Right atrium auricular region (tissue), 2 donors: Measurements from ENCODE around the gene TPPP2. TPM values are rescaled to one million over a fixed set of nuclear protein-coding genes. Genes with fewer than 3 reads are reported as not detected.

Experiments
- DNase-seq: peaks from one replicate; pipeline ENCODE4 v3.0.0-alpha.2; 2019; ENCODE audit warnings: low spot score
- H3K27ac ChIP-seq, 2 donors: fragments of 200-600 bp; sonication (generic); 1 replicate in 1 of 2; 2 replicates in 1 of 2; pipeline ENCODE4 v1.5.1; 2016 to 2019
- H3K27me3 ChIP-seq, 2 donors: fragments of 200-600 bp; sonication (generic); one replicate each; pipeline versions ENCODE4 v1.5.1 to v1.6.0; 2017 to 2019
- H3K36me3 ChIP-seq: fragments of 200-600 bp; sonication (generic); one replicate; pipeline ENCODE4 v1.5.1; 2016
- H3K4me1 ChIP-seq, 2 donors: fragments of 200-600 bp; sonication (generic); one replicate each; pipeline versions ENCODE4 v1.5.1 to v1.6.0; 2017 to 2019
- H3K4me3 ChIP-seq, 2 donors: fragments of 200-600 bp; sonication (generic); 1 replicate in 1 of 2; 2 replicates in 1 of 2; pipeline ENCODE4 v1.5.1; 2017 to 2019; ENCODE audit warnings: mild to moderate bottlenecking in 1 of 2, moderate library complexity in 1 of 2
- H3K9me3 ChIP-seq, 2 donors: fragments of 200-600 bp; sonication (generic); one replicate each; pipeline ENCODE4 v1.5.1; 2019
- total RNA-seq, 2 donors: library from RNA; depleted of rRNA; stranded (reverse); fragments of >200 nt; gene quantifications; one replicate each; pipeline ENCODE4 v1.1.0, GENCODE V29; 2016
- TF ChIP-seq, protein P1 (sequence below), 2 donors: fragments of 200-600 bp; sonication (generic); IDR thresholded peaks; one replicate each; pipeline ENCODE4 v1.5.1; 2019; ENCODE audit warnings: antibody characterized with exemption in 2 of 2

TPPP2 gene
- total RNA-seq, 2 donors from 2014 or later: 0.86 TPM; not detected in 1

DNA sequence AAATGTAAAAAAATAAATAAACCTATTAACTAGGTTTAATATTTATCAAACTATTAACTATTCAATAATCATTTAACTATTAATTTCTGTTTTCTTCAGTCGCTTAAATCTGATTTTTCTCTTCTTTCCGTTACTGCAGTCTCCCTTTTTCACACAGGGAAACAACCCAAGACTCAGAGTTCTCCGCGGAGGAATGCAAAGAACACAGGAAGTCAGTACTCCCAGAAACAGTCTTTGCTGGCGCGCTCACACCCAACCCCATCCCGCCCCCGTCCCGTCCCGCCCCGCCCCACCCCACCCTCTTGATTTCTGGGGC is 40.6 kb upstream of the TPPP2 start:
- H3K27ac ChIP-seq: peak overlapping the region; percentile 79 to 87
- H3K9me3 ChIP-seq: no peaks in the 10 kb centered on the region
- H3K36me3 ChIP-seq: peaks cover 27% of the 10 kb centered on the region
- no peaks in the 10 kb centered on the region for H3K27me3 ChIP-seq
- TF ChIP-seq, protein P1, sequence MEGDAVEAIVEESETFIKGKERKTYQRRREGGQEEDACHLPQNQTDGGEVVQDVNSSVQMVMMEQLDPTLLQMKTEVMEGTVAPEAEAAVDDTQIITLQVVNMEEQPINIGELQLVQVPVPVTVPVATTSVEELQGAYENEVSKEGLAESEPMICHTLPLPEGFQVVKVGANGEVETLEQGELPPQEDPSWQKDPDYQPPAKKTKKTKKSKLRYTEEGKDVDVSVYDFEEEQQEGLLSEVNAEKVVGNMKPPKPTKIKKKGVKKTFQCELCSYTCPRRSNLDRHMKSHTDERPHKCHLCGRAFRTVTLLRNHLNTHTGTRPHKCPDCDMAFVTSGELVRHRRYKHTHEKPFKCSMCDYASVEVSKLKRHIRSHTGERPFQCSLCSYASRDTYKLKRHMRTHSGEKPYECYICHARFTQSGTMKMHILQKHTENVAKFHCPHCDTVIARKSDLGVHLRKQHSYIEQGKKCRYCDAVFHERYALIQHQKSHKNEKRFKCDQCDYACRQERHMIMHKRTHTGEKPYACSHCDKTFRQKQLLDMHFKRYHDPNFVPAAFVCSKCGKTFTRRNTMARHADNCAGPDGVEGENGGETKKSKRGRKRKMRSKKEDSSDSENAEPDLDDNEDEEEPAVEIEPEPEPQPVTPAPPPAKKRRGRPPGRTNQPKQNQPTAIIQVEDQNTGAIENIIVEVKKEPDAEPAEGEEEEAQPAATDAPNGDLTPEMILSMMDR (IDR thresholded peaks at IDR 0.05): no peak
- H3K4me3 ChIP-seq: peak overlapping the region; percentile 74 to 98
- peaks cover 0 to 25% of the 10 kb centered on the region in 2 donors for H3K4me1 ChIP-seq
- DNase-seq: no peak

DNA sequence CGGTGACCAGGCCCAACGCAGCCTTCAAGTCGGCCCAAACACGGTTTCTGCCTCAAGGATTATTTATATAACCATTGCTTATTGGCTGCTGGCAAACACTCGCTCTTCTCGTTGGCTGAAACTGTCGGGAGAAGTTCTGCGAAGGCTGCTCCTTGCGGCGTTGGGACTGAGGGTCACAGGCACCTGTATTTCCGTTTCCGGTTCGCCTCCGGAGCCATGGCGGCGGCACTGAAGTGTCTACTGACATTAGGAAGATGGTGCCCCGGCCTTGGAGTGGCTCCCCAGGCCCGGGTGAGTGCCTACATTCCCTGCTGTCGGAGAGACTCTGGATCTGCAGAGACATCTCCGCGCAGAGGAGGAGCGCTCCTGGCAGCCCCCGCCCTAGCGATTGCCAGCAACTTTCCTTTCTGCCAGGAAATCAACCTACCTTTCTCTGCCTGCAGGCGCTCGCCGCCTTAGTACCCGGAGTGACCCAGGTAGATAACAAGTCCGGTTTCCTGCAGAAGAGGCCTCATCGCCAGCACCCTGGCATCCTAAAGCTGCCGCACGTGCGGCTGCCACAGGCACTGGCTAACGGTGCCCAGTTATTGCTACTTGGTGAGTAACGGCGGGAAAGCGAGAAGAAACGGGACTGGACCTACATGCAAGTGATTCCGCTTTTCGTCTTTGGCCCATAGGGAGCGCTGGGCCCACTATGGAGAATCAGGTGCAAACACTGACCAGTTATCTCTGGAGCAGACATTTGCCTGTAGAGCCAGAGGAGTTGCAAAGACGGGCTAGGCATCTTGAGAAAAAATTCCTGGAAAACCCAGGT is 40.0 kb upstream of the TPPP2 start, which contains the start of gene METTL17:
Gene METTL17 (plus strand): TSS at position 194 of the 814 bp plus-strand sequence. CDS start 23 bp downstream, at position 217.
- H3K27me3 ChIP-seq: no peaks in the 10 kb centered on the region
- TF ChIP-seq, protein P1 (IDR thresholded peaks at IDR 0.05): no peak
- peaks cover 0 to 25% of the 10 kb centered on the region in 2 donors for H3K4me1 ChIP-seq
- DNase-seq: peak; percentile 96
- peak within 1 kb of the TSS; percentile 74 to 98 for H3K4me3 ChIP-seq
- H3K36me3 ChIP-seq: peaks cover 33% of the 10 kb centered on the region
- H3K27ac ChIP-seq: peak within 1 kb of the TSS; percentile 79 to 87
- no peaks in the 10 kb centered on the region for H3K9me3 ChIP-seq

DNA sequence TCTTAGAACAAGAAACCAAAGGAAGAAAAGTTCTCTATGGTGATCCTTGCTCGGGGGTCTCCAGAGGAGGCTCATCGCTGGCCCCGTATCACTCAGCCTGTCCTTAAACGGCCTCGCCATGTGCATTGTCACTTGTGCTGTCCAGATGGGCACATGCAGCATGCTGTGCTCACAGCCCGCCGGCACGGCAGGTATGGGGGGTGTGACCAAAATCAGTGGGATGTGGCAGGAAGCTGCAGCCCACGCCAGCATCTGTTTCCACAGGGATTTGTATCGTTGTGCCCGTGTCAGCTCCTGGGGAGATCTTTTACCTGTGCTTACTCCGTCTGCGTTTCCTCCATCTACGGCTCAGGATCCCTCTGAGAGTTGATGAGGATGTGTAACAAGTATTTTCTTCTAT is 33.5 kb upstream of the TPPP2 start:
- peaks cover 56% of the 10 kb centered on the region for H3K36me3 ChIP-seq
- peaks cover 0 to 6% of the 10 kb centered on the region in 2 donors for H3K4me1 ChIP-seq
- H3K9me3 ChIP-seq: no peaks in the 10 kb centered on the region
- TF ChIP-seq, protein P1 (IDR thresholded peaks at IDR 0.05): no peak
- H3K27ac ChIP-seq: no peak overlapping the region
- H3K27me3 ChIP-seq: no peaks in the 10 kb centered on the region
- H3K4me3 ChIP-seq: no peak overlapping the region
- DNase-seq: no peak

DNA sequence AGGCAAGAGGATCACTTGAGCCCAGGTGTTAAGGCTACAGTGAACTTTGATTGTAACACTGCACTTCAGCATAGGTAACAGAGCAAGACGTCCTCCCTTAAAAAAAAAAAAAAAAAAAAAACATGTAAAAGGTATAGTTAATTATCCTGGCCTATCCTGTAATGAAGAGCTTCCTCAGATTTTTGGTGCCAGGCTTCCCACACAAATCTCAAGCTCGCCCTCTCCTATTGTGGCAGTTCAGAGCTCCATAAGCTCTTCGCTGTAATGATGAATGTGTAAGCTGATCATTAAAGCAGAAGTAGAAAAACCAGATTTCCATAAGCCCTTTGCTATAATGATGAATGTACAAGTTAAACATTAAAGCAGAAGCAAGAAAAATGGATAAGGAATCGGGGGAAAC is 32.9 kb upstream of the TPPP2 start:
- Histone ChIP-seq H3K4me3 (no peak overlapping the region), H3K36me3 (peaks cover 52% of the 10 kb centered on the region), H3K27ac (no peak overlapping the region), H3K4me1 (peaks cover 0 to under 1% of the 10 kb centered on the region in 2 donors), H3K9me3 (no peaks in the 10 kb centered on the region), H3K27me3 (no peaks in the 10 kb centered on the region)
- DNase-seq: no peak
- TF ChIP-seq, protein P1 (IDR thresholded peaks at IDR 0.05): no peak

DNA sequence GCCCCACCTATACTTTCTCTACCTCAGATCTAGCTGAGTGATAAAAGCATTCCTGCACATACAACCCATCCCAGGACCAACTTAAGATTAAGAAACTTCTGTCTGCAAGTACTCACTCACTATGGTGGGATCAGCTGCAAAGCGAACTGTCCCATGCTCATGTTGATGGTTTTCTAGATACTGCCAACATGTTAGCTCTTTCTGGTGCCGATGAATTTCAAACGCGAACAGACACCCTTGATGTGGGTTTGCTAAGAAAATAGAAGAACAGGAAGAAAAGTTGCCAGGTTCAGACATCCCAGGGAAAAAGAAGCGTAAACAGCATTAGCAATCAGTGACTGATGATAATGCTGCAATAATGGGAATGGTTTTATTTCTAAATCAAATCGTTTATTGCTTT is 32.5 kb upstream of the TPPP2 start:
- Histone ChIP-seq H3K36me3 (peaks cover 47% of the 10 kb centered on the region), H3K27me3 (no peaks in the 10 kb centered on the region), H3K9me3 (no peaks in the 10 kb centered on the region), H3K27ac (no peak overlapping the region), H3K4me3 (no peak overlapping the region), H3K4me1 (no peaks in the 10 kb centered on the region)
- no peak for DNase-seq
- TF ChIP-seq, protein P1 (IDR thresholded peaks at IDR 0.05): no peak
